Tibial nerve (tissue), 4 donors: ENCODE results near the gene GRK1. TPM values are rescaled to one million over a fixed set of nuclear protein-coding genes. Genes with fewer than 3 reads are reported as not detected.
A peak's percentile ranks its signal among the peaks of the same experiment; 100 is the strongest.
"Not testable (repeated sequence)": the region's sequence is repeated elsewhere in the genome, so short reads cannot be mapped to it uniquely, and the experiment has no call there.

ENCODE experiments used
- DNase-seq, 2 donors: peaks; one replicate each; pipeline ENCODE4 v3.0.0-alpha.2; 2019; ENCODE audit warnings: low spot score in 2 of 2
- H3K27ac ChIP-seq, 4 donors: fragments of 200-600 bp; sonication (generic) in 3 of 4; one replicate each; pipeline ENCODE4 v1.5.1; 2017 to 2019; ENCODE audit warnings: mild to moderate bottlenecking in 1 of 4
- H3K27me3 ChIP-seq, 2 donors: fragments of 200-600 bp; sonication (generic) in 1 of 2; one replicate each; pipeline versions ENCODE4 v1.5.1 to v1.6.0; 2017 to 2019
- H3K36me3 ChIP-seq, 3 donors: fragments of 200-600 bp; sonication (generic); one replicate each; pipeline ENCODE4 v1.5.1; 2018 to 2019
- H3K4me1 ChIP-seq, 4 donors: fragments of 200-600 bp; sonication (generic) in 3 of 4; one replicate each; pipeline ENCODE4 v1.5.1; 2017 to 2019
- H3K4me3 ChIP-seq, 4 donors: fragments of 200-600 bp; sonication (generic) in 3 of 4; one replicate each; pipeline ENCODE4 v1.5.1; 2017 to 2019; ENCODE audit warnings: mild to moderate bottlenecking in 1 of 4, moderate library complexity in 1 of 4
- H3K9me3 ChIP-seq, 4 donors: fragments of 200-600 bp; sonication (generic) in 3 of 4; one replicate each; pipeline ENCODE4 v1.5.1; 2017 to 2019
- EP300 ChIP-seq, 2 donors: sonication (generic); formaldehyde crosslinking; IDR thresholded peaks; one replicate each; pipeline ENCODE4 v1.6.1; 2017; ENCODE audit warnings: antibody characterized with exemption in 2 of 2, mild to moderate bottlenecking in 1 of 2
- POLR2A ChIP-seq, 2 donors: fragments of 450-650 bp; IDR thresholded peaks; one replicate each; pipeline ENCODE4 v1.6.1; 2017; ENCODE audit warnings: antibody characterized with exemption in 2 of 2, mild to moderate bottlenecking in 2 of 2, moderate library complexity in 2 of 2
- WGBS, 2 donors: methylation state at CpG; one replicate each; pipeline ENCODE4 v1.1.5; 2018; 5-methylcytosine and 5-hydroxymethylcytosine counted together
- total RNA-seq, 4 donors: library from RNA; depleted of rRNA; stranded (reverse); fragments of >200 nt; gene quantifications; one replicate each; pipeline ENCODE4 v1.1.0, GENCODE V29; 2016
- TF ChIP-seq, protein P1 (sequence below), 5 experiments: fragments of 200-600 bp in 3 of 5; fragments of 450-650 bp in 2 of 5; sonication (generic) in 3 of 5; IDR thresholded peaks; one replicate each; pipeline ENCODE4 v1.5.1; 2016 to 2019; ENCODE audit warnings: antibody characterized with exemption in 5 of 5, mild to moderate bottlenecking in 3 of 5, moderate library complexity in 2 of 5

GRK1 gene
- total RNA-seq, 4 donors from 2014 or later = not detected

DNA sequence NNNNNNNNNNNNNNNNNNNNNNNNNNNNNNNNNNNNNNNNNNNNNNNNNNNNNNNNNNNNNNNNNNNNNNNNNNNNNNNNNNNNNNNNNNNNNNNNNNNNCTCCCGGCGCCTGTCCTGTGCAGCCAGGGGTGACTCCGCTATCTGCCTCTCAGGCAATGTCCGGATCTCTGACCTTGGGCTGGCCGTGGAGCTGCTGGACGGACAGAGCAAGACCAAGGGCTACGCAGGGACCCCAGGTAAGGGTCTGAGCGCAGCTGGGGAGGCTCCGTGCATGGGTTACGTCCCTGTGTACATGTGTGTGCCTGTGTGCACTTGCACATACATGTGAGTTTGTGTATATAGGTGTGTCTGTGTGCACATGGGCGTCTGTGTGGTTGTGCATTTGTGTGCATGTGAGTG, 55.9 kb downstream of the GRK1 start:
- DNase-seq = no peak
- WGBS, 2 donors = 54 to 58% methylated on average over 8 to 9 of the region's 11 CpGs

DNA sequence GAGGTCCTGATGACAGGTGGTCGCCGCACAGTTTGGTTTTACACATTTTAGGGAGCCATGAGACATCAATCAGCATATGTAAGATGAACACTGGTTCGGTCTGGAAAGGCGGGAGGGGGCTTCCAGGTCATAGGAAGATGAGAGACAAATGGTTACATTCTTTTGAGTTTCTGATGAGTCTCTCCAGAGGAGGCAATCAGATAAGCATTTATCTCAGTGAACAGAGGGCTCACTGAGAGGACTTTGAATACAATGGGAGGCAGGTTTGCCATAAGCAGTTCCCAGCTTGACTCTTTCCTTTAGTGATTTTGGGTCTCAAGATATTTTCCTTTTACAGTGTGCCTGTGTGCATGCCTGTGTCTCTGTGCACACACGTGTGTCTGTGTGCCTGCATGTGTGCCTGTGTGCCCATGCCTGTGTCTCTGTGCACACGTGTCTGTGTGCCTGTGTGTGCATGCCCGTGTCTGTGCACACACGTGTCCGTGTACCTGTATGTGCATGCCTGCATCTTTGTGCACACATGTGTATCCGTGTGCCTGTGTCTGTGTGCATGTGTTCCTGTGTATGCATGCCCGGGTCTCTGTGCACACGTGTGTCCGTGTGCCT, 56.5 kb downstream of the GRK1 start:
- DNase-seq = no peak

More for the DNA sequence above, 55.9 kb downstream of the GRK1 start:
- Histone ChIP-seq H3K9me3 (no peaks in the 10 kb centered on the region), H3K27ac (no peak overlapping the region), H3K4me3 (no peak overlapping the region), H3K27me3 (peaks cover 0 to 3% of the 10 kb centered on the region in 2 donors), H3K36me3 (no peaks in the 10 kb centered on the region), H3K4me1 (peaks cover 0 to 12% (median 2%) of the 10 kb centered on the region in 4 donors)
- TF ChIP-seq, protein P1, sequence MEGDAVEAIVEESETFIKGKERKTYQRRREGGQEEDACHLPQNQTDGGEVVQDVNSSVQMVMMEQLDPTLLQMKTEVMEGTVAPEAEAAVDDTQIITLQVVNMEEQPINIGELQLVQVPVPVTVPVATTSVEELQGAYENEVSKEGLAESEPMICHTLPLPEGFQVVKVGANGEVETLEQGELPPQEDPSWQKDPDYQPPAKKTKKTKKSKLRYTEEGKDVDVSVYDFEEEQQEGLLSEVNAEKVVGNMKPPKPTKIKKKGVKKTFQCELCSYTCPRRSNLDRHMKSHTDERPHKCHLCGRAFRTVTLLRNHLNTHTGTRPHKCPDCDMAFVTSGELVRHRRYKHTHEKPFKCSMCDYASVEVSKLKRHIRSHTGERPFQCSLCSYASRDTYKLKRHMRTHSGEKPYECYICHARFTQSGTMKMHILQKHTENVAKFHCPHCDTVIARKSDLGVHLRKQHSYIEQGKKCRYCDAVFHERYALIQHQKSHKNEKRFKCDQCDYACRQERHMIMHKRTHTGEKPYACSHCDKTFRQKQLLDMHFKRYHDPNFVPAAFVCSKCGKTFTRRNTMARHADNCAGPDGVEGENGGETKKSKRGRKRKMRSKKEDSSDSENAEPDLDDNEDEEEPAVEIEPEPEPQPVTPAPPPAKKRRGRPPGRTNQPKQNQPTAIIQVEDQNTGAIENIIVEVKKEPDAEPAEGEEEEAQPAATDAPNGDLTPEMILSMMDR (IDR thresholded peaks at IDR 0.05) = no peak
- TF ChIP-seq POLR2A (IDR thresholded peaks at IDR 0.05) (no peak), EP300 (IDR thresholded peaks at IDR 0.05) (no peak)

DNA sequence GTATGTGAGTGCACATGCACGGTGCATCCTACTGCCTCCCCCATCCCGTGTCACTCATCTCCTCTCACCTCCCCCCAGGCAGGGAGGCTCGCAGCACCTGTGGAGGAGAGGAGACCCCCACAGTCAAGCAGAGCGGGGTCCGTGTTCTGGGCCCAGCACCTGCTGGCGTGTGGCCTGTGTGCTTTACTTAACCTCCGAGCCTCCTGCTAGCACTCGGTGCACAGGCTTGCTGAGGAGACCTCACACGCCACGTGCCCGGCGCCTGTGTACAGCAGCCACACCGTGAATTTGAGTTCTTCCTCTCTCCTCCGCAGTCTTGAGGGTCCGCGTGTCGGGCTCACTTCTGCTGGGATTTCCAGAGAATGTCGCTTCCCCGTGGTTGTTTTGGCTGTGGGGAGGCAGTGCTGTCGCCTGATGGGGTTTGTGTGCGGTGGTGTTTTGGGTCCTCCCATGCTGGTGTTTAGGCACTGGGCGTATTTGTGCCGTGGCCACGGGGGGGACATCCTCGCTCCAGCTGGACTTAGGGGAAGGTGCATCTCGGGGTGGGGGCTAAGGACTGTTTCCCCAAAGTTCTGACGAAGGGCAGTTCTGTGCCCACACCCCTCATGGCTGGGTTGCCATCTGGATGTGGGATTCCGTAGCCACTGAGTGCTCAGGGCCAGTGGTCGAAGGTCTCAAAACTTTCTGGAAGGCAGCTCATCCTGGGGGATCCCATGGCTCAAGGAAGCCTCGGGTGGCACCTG, 57.2 kb downstream of the GRK1 start:
- H3K4me1 ChIP-seq = peaks cover 0 to 12% (median 2%) of the 10 kb centered on the region in 4 donors
- H3K27ac ChIP-seq = peak overlapping the region in 3 of 4 donors; percentile 36 to 85 (median 39)
- 79 to 81% methylated on average over 22 to 27 of the region's 30 CpGs for WGBS, 2 donors
- H3K9me3 ChIP-seq = no peaks in the 10 kb centered on the region
- H3K36me3 ChIP-seq = no peaks in the 10 kb centered on the region
- no peak for DNase-seq
- H3K4me3 ChIP-seq = peak overlapping the region in 2 of 4 donors; percentile 41 to 55
- TF ChIP-seq, protein P1 (IDR thresholded peaks at IDR 0.05) = no peak
- no peak for TF ChIP-seq EP300 (IDR thresholded peaks at IDR 0.05)
- no peak for TF ChIP-seq POLR2A (IDR thresholded peaks at IDR 0.05)
- H3K27me3 ChIP-seq = peaks cover 0 to 13% of the 10 kb centered on the region in 2 donors

More for the DNA sequence above, 56.5 kb downstream of the GRK1 start:
- no peak overlapping the region for H3K4me3 ChIP-seq
- WGBS, 2 donors = 76 to 80% methylated on average over 13 of the region's 13 CpGs
- no peaks in the 10 kb centered on the region for H3K9me3 ChIP-seq
- no peaks in the 10 kb centered on the region for H3K36me3 ChIP-seq
- TF ChIP-seq POLR2A (IDR thresholded peaks at IDR 0.05) = no peak
- TF ChIP-seq, protein P1 (IDR thresholded peaks at IDR 0.05) = no peak
- TF ChIP-seq EP300 (IDR thresholded peaks at IDR 0.05) = no peak
- H3K27me3 ChIP-seq = peaks cover 0 to 6% of the 10 kb centered on the region in 2 donors
- H3K4me1 ChIP-seq = peaks cover 0 to 12% (median 2%) of the 10 kb centered on the region in 4 donors
- no peak overlapping the region for H3K27ac ChIP-seq

DNA sequence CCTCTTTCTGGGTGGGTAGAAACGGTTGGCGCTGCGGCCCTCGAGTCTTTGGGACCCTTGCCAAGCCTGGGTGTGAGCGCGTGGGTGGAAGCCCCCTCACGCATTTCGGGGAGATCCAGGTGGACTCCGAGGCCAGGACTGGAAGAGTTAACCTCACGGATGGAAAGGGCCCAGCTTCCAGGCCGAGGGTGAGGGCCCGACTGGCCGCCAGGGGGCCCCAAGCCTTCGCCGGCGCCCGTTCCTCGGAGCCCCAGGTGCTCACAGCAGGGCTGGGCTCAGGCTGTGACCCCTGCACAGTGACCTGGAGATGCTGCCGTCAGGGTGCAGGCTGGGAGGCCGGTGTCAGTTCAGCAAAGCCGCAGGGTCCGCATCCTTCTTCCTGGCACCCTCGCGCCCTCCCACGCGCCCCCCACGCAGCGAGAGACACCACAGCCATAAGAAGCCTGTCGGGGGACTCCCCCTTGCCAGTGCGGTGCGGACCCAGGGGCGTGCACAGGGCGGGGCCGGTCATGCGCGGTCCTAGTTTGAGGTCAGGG, 57.8 kb downstream of the GRK1 start:
- Histone ChIP-seq H3K36me3 (no peaks in the 10 kb centered on the region), H3K4me1 (peaks cover 0 to 12% (median 2%) of the 10 kb centered on the region in 4 donors), H3K4me3 (peak overlapping the region; percentile 10 to 55 (median 33)), H3K27me3 (peaks cover 0 to 19% of the 10 kb centered on the region in 2 donors), H3K9me3 (no peaks in the 10 kb centered on the region), H3K27ac (peak overlapping the region in 3 of 4 donors; percentile 36 to 85 (median 39))
- WGBS, 2 donors = 5% methylated on average over 4 to 18 of the region's 36 CpGs
- no peak for TF ChIP-seq POLR2A (IDR thresholded peaks at IDR 0.05)
- peak in 1 of 2 donors; percentile 29 for TF ChIP-seq EP300 (IDR thresholded peaks at IDR 0.05)
- TF ChIP-seq, protein P1 (IDR thresholded peaks at IDR 0.05) = peak; percentile 68 to 90 (median 76)
- DNase-seq = peak; percentile 49 to 58

DNA sequence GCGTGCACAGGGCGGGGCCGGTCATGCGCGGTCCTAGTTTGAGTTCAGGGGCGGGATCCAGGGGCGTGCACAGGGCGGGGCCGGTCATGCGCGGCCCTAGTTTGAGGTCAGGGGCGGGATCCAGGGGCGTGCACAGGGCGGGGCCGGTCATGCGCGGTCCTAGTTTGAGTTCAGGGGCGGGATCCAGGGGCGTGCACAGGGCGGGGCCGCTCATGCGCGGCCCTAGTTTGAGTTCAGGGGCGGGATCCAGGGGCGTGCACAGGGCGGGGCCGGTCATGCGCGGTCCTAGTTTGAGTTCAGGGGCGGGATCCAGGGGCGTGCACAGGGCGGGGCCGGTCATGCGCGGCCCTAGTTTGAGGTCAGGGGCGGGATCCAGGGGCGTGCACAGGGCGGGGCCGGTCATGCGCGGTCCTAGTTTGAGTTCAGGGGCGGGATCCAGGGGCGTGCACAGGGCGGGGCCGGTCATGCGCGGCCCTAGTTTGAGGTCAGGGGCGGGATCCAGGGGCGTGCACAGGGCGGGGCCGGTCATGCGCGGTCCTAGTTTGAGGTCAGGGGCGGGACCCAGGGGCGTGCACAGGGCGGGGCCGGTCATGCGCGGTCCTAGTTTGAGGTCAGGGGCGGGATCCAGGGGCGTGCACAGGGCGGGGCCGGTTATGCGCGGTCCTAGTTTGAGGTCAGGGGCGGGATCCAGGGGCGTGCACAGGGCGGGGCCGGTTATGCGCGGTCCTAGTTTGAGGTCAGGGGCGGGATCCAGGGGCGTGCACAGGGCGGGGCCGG, 58.5 kb downstream of the GRK1 start:
- H3K4me3 ChIP-seq = peak overlapping the region; percentile 10 to 55 (median 33)
- WGBS, 2 donors = no CpG with 5 or more reads among the region's 75 CpGs
- H3K9me3 ChIP-seq, H3K36me3 ChIP-seq: not testable (repeated sequence)
- peak overlapping the region in 3 of 4 donors; percentile 36 to 85 (median 39) for H3K27ac ChIP-seq
- H3K4me1 ChIP-seq = peaks cover 0 to 12% (median 2%) of the 10 kb centered on the region in 4 donors
- peak in 1 of 2 donors; percentile 34 for DNase-seq
- H3K27me3 ChIP-seq = peaks cover 0 to 25% of the 10 kb centered on the region in 2 donors

DNA sequence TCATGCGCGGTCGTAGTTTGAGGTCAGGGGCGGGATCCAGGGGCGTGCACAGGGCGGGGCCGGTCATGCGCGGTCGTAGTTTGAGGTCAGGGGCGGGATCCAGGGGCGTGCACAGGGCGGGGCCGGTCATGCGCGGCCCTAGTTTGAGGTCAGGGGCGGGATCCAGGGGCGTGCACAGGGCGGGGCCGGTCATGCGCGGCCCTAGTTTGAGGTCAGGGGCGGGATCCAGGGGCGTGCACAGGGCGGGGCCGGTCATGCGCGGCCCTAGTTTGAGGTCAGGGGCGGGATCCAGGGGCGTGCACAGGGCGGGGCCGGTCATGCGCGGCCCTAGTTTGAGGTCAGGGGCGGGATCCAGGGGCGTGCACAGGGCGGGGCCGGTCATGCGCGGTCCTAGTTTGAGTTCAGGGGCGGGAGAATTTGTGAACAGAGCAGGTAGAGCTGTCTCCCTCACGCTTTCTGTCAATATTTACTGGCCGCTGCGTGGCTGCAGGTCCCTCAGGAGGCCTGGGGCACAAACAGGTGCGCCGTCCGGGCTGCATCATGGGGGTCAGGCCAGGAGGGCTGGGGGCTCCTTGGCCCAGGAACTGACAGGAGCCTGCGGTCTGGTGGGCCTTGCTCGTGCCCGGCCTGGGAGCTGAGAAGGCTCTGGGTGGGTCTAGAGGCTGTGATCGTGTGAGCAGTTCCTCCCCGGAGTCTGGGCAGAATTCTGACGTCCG, 59.2 kb downstream of the GRK1 start:
- not testable (repeated sequence) for H3K36me3 ChIP-seq, H3K9me3 ChIP-seq, DNase-seq
- 53 to 84% methylated on average over 5 to 9 of the region's 54 CpGs for WGBS, 2 donors
- Histone ChIP-seq H3K4me3 (peak overlapping the region in 2 of 4 donors; percentile 31 to 37), H3K27me3 (peaks cover 0 to 32% of the 10 kb centered on the region in 2 donors), H3K27ac (peak overlapping the region in 2 of 4 donors; percentile 40 to 82), H3K4me1 (peaks cover 0 to 12% (median 2%) of the 10 kb centered on the region in 4 donors)
